ENCODE measurements around the gene GSTT4.
"Not testable (repeated sequence)": the region's sequence is repeated elsewhere in the genome, so short reads cannot be mapped to it uniquely, and the experiment has no call there.

Gene GSTT4

DNA sequence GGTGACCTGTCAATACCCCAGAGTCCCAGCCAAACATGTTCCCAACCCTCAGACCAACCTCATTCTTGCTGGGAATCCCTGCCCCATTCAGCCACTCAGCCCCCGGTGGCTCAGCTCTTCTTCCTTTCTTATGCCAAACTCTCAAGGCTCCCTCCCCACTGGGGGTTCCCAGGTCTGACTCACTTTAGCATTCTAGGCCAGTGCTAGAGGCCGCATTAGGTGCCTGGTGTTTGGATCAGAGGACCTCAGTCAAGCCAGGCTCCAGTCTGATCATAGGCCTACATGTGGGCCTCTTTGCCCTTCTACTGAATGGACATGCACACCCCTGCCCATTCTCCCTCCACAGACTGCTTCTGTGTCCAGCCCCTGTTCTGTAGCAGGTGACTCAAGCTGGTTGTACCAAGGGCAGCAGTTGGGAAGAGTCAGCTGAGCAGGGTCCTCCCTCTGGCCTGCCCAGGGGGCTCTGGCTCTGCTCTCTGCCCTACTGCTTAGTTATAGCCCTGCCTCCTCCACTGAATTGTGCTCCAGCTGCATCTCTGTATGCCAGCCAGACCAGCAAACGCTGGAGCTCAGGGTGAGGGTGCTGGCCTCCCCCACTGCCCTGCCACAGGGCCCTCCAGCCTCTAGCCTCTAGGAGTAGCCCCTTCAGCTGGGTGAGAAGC, 15.5 kb downstream of the GSTT4 start:
- not testable (repeated sequence) for DNase-seq (ENCODE audit: low read depth, low spot score)

- DNase-seq (ENCODE audit: low read depth, low spot score): not testable (repeated sequence)
These were observed 18.6 kb downstream of the GSTT4 start for GRCh38 chr22:23986538-23987178.

DNA sequence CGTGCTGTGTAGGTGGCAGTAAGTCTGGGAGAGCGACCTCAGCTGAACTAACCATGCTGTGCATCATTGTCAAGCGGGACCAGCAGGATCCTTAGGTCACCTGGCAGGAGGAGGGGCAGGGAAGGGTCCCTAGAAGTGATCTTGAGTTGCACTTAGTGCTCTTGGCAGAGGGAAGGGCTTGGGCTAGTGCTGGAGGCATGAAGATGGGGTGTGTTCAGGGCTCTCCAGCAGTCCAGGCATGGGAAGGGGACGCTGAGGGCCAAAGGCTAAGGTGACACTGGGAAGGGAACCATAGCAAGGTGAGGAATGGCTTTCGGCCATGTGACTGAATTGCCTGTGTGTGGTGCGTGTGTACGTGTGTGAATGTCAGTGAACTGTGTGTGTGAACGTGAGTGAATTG, 19.2 kb downstream of the GSTT4 start:
- not testable (repeated sequence) for DNase-seq (ENCODE audit: low read depth, low spot score)

GRCh38 chr22:23984430-23984829, 20.8 kb downstream of the GSTT4 start:
- no peak for DNase-seq (ENCODE audit: low read depth, low spot score)

DNA sequence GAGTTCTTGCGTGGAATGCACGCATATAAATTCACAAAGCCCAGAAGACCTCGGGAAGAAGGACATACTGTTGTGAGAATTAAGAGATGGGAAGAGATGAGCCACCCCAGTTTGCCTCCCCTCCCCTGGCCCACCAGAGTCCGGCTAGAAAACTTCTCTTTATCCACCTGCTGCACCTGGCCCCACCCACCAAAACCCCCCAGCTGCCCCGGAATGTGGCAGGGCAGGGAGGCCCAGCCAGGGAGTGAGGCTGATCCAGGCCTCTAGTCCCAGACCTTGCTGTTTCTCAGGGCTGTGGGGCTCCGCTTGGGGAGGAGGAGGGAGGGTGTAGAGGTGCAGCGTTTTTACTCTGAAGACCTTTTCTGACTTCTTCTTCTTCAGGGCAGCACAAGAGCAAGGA, 24.7 kb downstream of the GSTT4 start:
- not testable (repeated sequence) for DNase-seq (ENCODE audit: low read depth, low spot score)

DNA sequence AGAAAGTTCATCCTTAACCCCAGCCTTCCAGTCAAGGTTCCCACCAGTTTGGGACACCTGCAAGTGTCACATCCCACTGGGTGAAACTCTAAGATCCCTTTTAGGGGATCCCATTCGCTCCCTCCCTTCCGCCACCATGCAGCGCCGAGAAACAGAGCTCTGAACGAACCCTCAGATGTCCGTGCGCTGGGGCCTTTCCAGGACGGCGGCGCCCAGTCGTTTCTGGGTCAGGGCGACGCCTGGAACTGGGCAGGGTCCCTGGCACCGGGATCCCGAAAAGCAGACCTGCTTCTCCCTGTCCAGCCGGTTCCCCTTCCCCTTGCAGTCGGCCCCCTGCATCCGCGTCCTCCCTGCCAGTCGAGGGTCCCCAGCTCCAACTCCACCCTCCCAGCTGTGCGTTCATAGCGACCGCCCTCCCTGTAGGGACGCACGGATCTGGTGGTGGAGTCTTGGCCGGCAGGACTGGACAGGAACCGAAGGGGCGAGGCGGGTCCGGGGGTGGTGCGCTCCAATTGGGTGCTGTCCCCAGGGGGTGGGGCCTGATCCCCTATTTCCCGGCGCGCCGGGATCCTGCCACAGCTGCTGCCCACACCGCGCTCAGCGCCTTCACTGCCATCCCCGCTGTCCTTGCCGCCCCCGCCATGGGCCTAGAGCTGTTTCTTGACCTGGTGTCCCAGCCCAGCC, 25.6 kb downstream of the GSTT4 start, which contains the start of gene GSTT2:
Gene GSTT2 (plus strand): TSS at position 578 of the 684 bp plus-strand sequence.
- DNase-seq (ENCODE audit: low read depth, low spot score): not testable (repeated sequence)

DNA sequence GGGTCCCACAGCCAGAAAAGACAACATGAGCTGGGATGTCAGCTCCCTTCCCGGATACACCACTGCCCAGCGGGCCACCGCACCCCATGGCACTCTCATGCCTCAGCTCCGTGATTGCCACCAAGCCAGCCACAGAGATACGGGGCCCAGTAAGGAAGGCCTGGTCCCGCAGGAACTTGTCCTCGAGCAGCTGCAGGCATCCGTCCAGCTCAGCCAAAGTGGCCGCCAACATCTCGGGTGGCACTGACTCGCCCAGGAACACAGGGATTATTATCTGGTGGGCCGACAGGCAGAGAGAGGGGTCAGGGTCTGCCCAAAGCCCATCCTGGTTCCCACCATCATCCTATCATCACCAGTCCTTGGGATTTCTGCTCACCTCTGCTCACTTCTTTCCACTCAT, 27.9 kb downstream of the GSTT4 start:
- not testable (repeated sequence) for DNase-seq (ENCODE audit: low read depth, low spot score)

DNA sequence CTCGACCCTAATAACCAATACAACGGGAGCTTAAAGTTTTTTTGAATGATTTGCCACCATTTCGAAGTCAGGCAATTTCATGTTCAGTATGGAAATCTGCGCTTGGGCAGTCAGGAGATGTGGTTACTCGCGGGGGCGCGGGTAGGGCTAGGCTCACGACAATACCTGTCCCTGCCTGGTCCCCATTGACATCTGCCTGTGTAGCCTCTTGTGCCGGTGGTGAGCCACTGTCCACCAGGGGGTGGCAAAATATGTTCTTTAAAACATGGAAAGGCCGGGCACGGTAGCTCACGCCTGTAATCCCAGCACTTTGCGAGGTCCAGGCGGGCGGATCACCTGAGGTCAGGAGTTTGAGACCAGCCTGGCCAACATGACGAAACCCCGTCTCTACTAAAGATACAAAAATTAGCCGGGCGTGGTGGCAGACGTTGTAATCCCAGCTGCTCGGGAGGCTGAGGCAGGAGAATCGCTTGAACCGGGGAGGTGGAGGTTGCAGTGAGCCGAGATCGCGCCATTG, 30.4 kb downstream of the GSTT4 start:
- DNase-seq (ENCODE audit: low read depth, low spot score): not testable (repeated sequence)

DNA sequence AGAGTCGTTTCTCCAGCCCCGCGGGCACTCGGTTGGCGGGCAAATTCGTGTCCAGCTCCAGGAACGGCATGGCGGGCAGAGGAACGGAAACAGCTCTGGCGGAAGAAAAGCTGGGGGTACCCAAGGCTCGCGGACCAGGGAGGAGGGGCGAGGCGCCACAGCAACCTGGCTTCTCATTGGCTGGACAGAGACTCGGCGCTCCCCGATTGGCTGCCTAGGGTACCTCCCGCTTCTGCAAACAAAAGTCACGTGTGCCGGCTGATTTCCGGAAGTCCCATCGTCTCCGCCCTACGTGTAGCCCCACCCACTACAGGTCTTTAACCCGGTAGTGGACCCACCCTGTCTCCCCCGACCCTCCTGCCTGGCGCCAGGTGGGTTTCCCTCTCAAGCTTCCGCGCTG, 30.9 kb downstream of the GSTT4 start, which contains the start of gene DDT:
Gene DDT (minus strand): TSS at position 97 of the 400 bp plus-strand sequence. CDS start 27 bp downstream, at position 70.
- DNase-seq (ENCODE audit: low read depth, low spot score): not testable (repeated sequence)

- not testable (repeated sequence) for DNase-seq (ENCODE audit: low read depth, low spot score)
These were observed 33.3 kb downstream of the GSTT4 start for GRCh38 chr22:23971927-23972326.

GRCh38 chr22:23970816-23971486, 34.3 kb downstream of the GSTT4 start:
- DNase-seq (ENCODE audit: low read depth, low spot score): no peak

GRCh38 chr22:23970201-23970641, 35.0 kb downstream of the GSTT4 start:
- DNase-seq (ENCODE audit: low read depth, low spot score): no peak

- DNase-seq (ENCODE audit: low read depth, low spot score): no peak
These were observed 36.2 kb downstream of the GSTT4 start for GRCh38 chr22:23969071-23969470.

DNA sequence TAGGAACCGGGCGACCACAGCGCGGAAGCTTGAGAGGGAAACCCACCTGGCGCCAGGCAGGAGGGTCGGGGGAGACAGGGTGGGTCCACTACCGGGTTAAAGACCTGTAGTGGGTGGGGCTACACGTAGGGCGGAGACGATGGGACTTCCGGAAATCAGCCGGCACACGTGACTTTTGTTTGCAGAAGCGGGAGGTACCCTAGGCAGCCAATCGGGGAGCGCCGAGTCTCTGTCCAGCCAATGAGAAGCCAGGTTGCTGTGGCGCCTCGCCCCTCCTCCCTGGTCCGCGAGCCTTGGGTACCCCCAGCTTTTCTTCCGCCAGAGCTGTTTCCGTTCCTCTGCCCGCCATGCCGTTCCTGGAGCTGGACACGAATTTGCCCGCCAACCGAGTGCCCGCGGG, 38.7 kb downstream of the GSTT4 start, which contains the start of gene DDTL:
Gene DDTL (plus strand): TSS at position 321 of the 400 bp plus-strand sequence. CDS start 27 bp downstream, at position 348.
- DNase-seq (ENCODE audit: low read depth, low spot score): not testable (repeated sequence)

GRCh38 chr22:23966094-23966493, 39.2 kb downstream of the GSTT4 start:
- not testable (repeated sequence) for DNase-seq (ENCODE audit: low read depth, low spot score)

- DNase-seq (ENCODE audit: low read depth, low spot score): not testable (repeated sequence)
These were observed 44.0 kb downstream of the GSTT4 start, which contains the start of gene GSTT2B for GRCh38 chr22:23961084-23961771. Gene GSTT2B, minus strand, starts transcription at chr22:23961195. Its CDS starts 64 bp downstream, at chr22:23961131.

DNA sequence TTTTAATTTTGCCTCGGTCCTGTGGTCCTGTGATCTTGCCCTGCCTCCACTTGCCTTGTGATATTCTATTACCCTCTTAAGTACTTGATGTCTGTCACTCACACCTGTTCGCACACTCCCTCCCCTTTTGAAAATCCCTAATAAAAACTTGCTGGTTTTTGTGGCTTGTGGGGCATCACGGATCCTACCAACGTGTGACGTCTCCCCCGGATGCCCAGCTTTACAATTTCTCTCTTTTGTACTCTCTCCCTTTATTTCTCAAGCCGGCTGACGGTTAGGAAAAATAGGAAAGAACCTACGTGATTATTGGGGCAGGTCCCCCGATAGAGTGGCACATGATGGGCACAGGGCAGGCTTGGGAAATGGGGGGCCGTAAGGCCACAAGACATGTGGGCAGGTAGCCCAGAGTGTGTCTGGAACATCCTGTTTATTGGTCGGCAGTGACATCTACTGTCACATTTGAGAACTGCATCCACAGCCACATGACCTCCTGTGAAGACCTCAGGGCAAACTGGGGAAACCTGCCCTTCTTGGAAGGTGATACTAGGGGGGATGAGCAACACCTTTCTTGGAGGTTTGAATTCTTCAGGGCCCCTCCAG, 48.9 kb downstream of the GSTT4 start:
- peak; percentile 65 for DNase-seq (ENCODE audit: low read depth, low spot score)

DNA sequence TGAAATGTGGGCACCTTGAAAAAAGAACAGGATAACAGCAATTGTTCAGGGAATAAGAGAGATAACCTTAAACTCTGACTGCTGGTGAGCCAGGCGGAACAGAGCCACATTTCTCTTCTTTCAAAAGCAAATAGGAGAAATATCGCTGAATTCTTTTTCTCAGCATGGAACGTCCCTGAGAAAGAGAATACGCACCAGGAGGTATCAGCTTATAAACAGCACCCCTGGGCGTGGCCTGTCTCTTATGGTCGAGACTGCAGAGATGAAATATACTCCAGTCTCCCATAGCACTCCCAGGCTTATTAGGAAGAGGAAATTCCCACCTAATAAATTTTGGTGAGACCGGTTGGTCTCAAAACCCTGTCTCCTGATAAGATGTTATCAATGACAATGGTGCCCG, 49.4 kb downstream of the GSTT4 start:
- DNase-seq (ENCODE audit: low read depth, low spot score): not testable (repeated sequence)

DNA sequence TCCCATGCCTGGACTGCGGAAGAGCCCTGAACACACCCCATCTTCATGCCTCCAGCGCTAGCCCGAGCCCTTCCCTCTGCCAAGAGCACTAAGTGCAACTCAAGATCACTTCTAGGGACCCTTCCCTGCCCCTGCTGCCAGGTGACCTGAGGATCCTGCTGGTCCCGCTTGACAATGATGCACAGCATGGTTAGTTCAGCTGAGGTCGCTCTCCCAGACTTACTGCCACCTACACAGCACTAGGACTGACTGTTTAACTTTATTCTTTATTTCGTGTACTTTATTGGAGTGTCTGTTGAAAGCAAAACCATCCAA, 50.3 kb downstream of the GSTT4 start:
- DNase-seq (ENCODE audit: low read depth, low spot score): not testable (repeated sequence)

All from activated CD4-positive, CD25-positive, alpha-beta regulatory T cell treated with anti-CD3 and anti-CD28 coated beads, Interleukin-2, amount 50 U/mL, for 16 hours (primary cell).